HG03565 (cell line): ENCODE data around the gene CCDC187.
"Not testable (repeated sequence)": the region's sequence is repeated elsewhere in the genome, so short reads cannot be mapped to it uniquely, and the experiment has no call there.

Source experiments
- ATAC-seq: cut with Tn5 transposase; IDR thresholded peaks from one replicate; pipeline ENCODE4 v1.9.1; 2021; ENCODE audit warnings: mild to moderate bottlenecking, moderate library complexity; ENCODE audit not compliant: unreplicated experiment

Gene CCDC187

DNA sequence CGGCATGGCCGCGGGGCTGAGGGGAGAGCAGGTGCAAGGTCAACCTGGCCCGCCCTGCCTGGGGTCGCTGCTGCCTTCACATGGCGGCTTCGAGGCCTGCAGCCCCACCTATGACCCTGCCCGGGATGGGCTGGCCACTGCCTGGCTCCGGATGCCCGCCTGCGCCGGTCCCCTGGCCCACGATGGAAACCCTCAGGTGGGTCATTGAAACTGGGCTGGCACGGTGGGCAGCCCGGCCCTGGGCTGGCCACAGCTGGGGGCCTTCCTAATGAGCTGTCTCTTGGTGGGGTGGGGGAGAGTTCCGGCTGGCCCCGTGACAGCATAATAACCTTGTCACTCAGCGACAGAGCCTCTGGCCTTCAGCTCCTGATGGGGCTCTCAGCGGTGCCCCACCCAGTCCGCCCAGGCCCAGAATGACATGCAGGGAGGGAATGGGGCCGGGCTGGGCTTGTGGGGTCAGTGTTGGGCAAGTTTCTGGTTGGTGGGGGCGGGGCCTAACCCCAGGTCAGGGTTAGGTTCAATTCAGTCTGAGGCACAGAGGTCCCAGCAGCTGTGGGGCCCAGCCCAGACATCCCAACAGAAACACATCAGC is at the start of gene CCDC187:
CCDC187 (minus strand) TSS at position 270 of the 592 bp plus-strand sequence; CDS start at position 6, 264 bp downstream.
- no peak for ATAC-seq

DNA sequence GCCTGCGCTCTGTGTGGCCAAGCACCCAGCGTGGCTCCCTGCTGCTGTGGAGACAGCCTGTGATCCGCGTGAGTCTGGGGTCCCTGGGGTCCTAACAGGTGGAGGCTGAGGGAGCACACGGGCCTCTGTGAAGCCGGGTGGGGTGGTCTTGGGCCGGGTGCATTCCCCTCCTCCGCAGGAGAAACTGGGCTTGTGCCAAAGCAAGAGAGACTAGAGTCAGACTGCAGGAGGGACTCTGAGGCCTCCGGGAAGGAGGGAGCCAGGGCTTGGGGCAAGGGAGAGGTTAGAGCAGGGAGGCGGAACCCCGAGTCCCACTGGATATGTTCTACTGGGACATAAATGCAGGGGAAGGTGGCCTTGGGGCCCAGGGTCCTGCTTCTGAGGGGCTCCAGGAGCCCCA is 49.2 kb upstream of the CCDC187 start:
- ATAC-seq = no peak

DNA sequence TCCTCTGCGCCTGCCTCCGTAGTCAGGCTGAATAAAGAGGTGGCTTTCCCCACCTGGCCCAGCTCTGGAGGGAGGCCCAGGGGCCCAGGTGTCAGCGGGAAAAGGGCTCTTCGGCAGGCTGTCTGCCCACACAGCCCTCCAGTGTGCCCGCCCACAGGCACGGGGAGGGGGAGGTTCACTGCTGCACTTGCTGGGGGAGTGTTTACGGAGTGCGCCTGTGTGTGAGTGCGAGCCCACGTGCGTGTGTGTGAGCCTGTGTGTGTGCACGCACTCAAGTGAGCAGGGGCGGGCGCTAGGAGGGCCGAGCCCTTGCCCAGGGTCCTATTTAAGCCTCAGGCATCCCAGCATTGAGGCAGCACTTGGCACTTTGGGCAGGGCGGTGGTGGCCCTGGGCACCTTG is 48.8 kb upstream of the CCDC187 start:
- no peak for ATAC-seq

DNA sequence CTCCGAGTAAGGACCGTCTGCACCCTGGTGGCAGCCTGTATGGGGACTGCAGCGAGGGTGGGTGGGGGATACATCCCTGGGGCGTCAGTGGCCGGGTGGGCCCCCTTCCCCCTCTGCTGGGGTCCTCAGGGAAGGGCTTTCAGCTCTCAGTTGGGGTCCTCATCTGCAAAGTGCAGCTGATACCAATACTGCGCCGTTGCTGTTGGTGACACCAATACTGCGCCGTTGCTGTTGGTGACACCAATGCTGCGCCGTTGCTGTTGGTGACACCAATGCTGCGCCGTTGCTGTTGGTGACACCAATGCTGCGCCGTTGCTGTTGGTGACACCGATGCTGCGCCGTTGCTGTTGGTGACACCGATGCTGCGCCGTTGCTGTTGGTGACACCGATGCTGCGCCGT is 48.0 kb upstream of the CCDC187 start:
- not testable (repeated sequence) for ATAC-seq

- no peak for ATAC-seq
These were observed 47.4 kb upstream of the CCDC187 start for GRCh38 chr9:136351252-136351800.

DNA sequence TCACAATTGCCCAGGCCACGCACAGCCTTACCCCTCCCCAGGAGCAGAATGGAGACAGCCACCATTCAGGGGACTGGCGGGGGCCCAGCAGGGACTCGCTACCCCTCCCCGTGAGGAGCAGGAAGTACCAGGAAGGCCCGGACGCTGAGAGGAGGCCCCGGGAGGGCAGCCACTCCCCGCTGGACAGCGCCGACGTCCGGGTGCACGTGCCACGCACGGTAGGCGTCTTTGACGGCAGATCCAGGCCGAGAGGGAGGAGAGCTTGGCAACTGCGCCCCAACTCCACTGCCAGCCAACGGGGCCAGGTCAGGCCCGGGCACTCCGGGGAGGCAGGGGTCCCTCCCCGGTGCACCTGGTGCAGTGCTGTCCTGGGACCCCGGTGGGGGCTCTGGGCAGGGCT is 45.7 kb upstream of the CCDC187 start:
- ATAC-seq = no peak

- no peak for ATAC-seq
These were observed 44.8 kb upstream of the CCDC187 start for GRCh38 chr9:136348691-136349090.

- ATAC-seq = no peak
These were observed 43.8 kb upstream of the CCDC187 start for GRCh38 chr9:136347472-136348256.

GRCh38 chr9:136346927-136347465 is 43.1 kb upstream of the CCDC187 start:
- ATAC-seq = no peak

- no peak for ATAC-seq
These were observed 42.2 kb upstream of the CCDC187 start for GRCh38 chr9:136346157-136346481.

- ATAC-seq = no peak
These were observed 41.6 kb upstream of the CCDC187 start for GRCh38 chr9:136345281-136346156.

DNA sequence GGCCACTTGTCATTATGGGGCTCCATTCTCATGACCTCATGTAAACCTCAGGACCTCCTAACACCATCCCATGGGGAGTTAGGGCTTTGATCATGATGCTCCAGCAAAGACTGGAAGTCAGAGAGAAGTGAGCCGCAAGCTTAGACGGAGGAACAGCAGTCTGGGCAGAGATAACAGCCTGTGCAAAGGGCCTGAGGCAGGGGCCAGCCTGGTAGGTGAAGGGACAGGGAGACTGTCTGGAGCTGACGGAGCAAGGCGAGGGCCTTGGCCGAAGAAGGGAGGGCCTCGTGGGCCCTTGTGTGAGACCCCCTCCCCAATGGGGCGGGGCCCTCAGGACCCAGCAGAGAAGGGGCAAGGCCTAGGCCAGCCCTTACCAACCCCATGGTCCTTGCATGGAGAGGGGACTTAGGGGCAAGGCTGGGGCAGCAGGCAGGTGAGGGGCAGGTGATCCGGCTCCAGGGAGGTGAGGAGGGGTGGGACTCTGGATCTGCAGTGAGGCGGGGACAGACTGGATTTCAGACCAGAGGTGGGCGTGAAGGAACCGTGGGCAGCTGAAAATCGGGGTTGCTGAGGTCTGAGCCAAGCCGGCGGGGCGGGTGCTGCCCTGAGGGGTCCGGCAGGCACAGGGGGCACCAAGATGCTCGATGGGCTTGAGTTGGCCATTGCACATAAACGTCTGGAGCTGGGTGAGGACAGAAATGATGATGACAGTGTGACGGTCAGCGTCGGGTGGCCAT is 40.8 kb upstream of the CCDC187 start:
- ATAC-seq = no peak

GRCh38 chr9:136343884-136344269 is 40.0 kb upstream of the CCDC187 start:
- ATAC-seq = no peak

DNA sequence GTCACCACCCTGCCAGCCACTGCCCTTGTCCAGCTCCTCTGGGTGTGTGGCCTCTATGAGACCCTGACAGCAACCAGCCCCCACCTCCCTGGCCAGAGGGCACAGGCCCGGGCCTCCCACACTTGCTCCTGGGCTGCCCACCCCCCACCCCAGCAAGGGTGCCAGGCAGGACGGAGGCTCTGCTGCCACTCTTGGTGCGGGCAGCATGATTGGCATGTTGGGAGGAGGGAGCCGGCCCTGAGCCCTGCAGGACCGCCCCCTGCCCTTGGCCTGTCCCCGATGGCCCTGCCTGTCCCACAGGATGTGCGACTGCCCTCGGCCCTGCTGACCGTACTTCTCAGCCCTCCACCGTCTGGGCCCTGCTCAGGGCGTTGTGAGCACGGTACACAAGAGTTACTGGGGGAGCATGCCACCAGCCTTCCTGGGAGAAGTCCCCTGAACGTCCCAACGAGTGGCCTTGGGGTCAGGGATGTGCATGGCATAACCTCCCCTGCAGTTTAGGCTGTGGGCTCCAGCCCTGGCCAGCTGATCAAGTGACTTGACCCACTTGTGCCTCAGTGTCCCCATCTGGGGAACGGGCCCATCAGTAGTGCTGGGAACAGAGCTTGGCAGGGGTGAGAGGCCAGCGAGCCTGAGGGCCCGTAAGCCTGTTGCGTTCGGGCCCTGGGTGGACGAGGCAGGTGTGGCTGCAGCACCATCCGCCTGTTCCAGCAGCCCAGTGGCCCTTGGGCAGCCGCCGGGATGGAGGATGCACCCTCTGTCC is 39.4 kb upstream of the CCDC187 start:
- ATAC-seq = no peak

- ATAC-seq = no peak
These were observed 38.6 kb upstream of the CCDC187 start for GRCh38 chr9:136342181-136343120.

- ATAC-seq = no peak
These were observed 37.9 kb upstream of the CCDC187 start for GRCh38 chr9:136341769-136342168.

- no peak for ATAC-seq
These were observed 37.3 kb upstream of the CCDC187 start for GRCh38 chr9:136341042-136341655.

- no peak for ATAC-seq
These were observed 36.6 kb upstream of the CCDC187 start for GRCh38 chr9:136340356-136341041.
